HepG2 (cell line): ENCODE measurements around the gene FAM20C.

Experiments
- CTCF ChIP-seq: sonication (generic); formaldehyde crosslinking; IDR thresholded peaks from 2 replicates; pipeline ENCODE4 v1.5.0; 2020; ENCODE audit warnings: mild to moderate bottlenecking, missing genetic modification reagents, moderate library complexity
- MAFK ChIP-seq, 2 experiments: IDR thresholded peaks in 1 of 2; conservative IDR thresholded peaks in 1 of 2; 2 replicates each; pipeline ENCODE4 v1.6.1; 2011; ENCODE audit warnings: improper control_type of control experiment in 2 of 2, low read length in 2 of 2
- ZNF10 ChIP-seq: sonication (generic); formaldehyde crosslinking; IDR thresholded peaks from 2 replicates; pipeline ENCODE4 v1.4.0; 2020; ENCODE audit warnings: mild to moderate bottlenecking, low read depth, missing genetic modification reagents, borderline replicate concordance
- ZNF781 ChIP-seq: sonication (generic); formaldehyde crosslinking; IDR thresholded peaks from 2 replicates; pipeline ENCODE4 v1.5.1; 2020; ENCODE audit warnings: borderline replicate concordance, mild to moderate bottlenecking, missing genetic modification reagents; ENCODE audit errors: not compliant biosample characterization

- TF ChIP-seq ZNF781 (CRISPR knock-in tag) (no peak), CTCF (CRISPR knock-in tag) (no peak), ZNF10 (CRISPR knock-in tag) (no peak), MAFK (conservative IDR thresholded peaks at IDR 0.05 in 1 of 2, IDR thresholded peaks at IDR 0.05 in 1 of 2; ENCODE audit: low read length in 2 of 2) (no peak)
Measured at GRCh38 chr7:309586-310228, 117.3 kb downstream of the FAM20C start.
